HUES64 (cell line): ENCODE measurements around the gene NALCN.

ENCODE experiments used
- H3K27ac ChIP-seq: 2 replicates; pipeline ENCODE4 v1.7.0; 2013; ENCODE audit warnings: low read depth, low read length, inconsistent platforms
- H3K27me3 ChIP-seq: 2 replicates; pipeline ENCODE4 v1.6.1; 2013; ENCODE audit warnings: mild to moderate bottlenecking, low read length; ENCODE audit not compliant: insufficient read depth
- H3K36me3 ChIP-seq: 2 replicates; pipeline ENCODE4 v1.6.1; 2013; ENCODE audit warnings: mild to moderate bottlenecking, low read length; ENCODE audit not compliant: insufficient read depth
- H3K4me1 ChIP-seq: 2 replicates; pipeline ENCODE4 v1.6.1; 2013; ENCODE audit warnings: mild to moderate bottlenecking, low read length, moderate library complexity; ENCODE audit not compliant: insufficient read depth
- H3K4me3 ChIP-seq: 2 replicates; pipeline ENCODE4 v1.5.1; 2013; ENCODE audit warnings: mild to moderate bottlenecking, low read length, moderate library complexity
- H3K9ac ChIP-seq: 2 replicates; pipeline ENCODE4 v1.6.1; 2013; ENCODE audit warnings: mild to moderate bottlenecking, low read depth, low read length
- H3K9me3 ChIP-seq: 2 replicates; pipeline ENCODE4 v1.6.1; 2013; ENCODE audit warnings: low read depth, low read length; ENCODE audit not compliant: insufficient read depth
- WGBS: fragments of 150-250, 120-280 bp; methylation state at CpG from one replicate; pipeline ENCODE4 v1.1.7; 2013; ENCODE audit warnings: missing lambda C conversion rate; 5-methylcytosine and 5-hydroxymethylcytosine counted together

Gene NALCN

DNA sequence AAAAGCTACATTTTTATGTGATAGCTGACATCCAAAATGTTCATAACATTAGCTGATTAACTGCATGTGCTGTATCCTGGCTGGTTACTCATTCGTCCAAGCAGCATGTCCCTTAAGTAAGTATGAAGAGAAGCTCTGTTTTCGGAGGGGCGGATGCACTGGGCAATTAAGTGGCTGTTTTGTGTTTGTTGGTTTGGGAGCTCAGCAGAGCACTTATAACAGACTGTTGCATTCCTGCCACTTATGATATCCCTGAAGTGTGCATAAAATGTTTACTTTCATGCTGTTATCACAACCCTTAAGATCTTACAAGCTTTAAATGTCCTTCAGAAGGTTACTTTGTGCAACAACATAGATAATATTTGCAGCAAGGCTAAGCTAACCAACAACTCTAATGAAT is 264.1 kb downstream of the NALCN start:
- Histone ChIP-seq H3K36me3 (no peaks in the 10 kb centered on the region), H3K9ac (no peak overlapping the region), H3K9me3 (no peaks in the 10 kb centered on the region), H3K4me3 (no peak overlapping the region), H3K27ac (no peak overlapping the region), H3K4me1 (peaks cover 11% of the 10 kb centered on the region; the same call in 1 of the 2 replicates), H3K27me3 (no peaks in the 10 kb centered on the region)
- WGBS, result 85% methylated on average over 3 of the region's 3 CpGs

DNA sequence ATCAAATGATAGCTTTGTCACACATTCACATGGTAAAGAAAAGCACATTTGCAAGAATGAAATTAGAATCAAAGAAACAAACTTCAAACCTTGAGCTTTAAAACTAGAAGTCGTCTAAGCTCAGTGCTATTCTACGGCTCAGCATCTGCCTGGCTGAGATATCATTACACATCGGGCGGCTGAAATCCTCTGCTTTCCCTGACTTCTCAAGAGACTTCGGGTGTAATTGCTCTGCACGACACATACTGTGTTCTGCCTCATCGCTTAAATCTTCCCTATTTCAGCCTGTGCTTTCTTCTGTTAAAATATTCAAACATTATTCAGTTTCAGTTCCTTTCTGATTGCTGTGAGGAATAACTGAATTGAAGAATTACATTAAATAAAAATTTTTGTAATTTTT is 265.3 kb downstream of the NALCN start:
- no peaks in the 10 kb centered on the region for H3K36me3 ChIP-seq
- no peaks in the 10 kb centered on the region for H3K9me3 ChIP-seq
- WGBS, result 38% methylated on average over 7 of the region's 7 CpGs
- no peak overlapping the region for H3K9ac ChIP-seq
- peaks cover 8% of the 10 kb centered on the region; the same call in 1 of the 2 replicates for H3K4me1 ChIP-seq
- H3K27ac ChIP-seq, result no peak overlapping the region
- H3K27me3 ChIP-seq, result no peaks in the 10 kb centered on the region
- no peak overlapping the region for H3K4me3 ChIP-seq

DNA sequence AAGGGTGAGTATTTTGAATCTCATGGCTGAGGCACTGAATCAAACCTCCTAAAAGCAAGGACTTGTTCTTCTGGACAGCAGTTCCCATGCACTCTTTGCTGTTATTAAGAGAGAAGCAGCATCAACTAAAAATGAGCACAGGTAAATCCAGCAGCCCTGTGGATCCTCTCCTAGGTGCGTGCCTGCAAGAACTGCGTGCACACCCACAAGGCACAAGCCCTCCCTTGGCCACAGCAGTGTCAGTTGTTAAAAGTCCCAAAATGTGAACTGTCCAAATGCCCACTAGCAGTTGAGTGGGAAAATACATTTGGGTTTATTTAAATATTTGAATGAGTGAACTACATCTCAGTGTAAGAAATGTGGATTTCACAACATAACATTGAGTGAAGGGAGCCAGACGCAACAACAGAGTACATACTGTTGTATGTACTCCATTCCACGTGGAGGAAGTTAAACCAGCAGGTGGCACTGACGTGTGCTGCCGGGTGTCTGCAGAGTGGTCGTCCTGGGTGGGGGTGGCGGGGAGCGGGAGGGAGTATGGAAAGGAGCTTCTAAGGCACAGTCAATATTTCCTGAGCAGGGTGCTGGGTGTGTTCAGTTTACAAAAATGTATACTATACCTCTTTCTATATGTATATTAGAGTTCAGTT is 266.4 kb downstream of the NALCN start:
- H3K9me3 ChIP-seq, result no peaks in the 10 kb centered on the region
- H3K36me3 ChIP-seq, result no peaks in the 10 kb centered on the region
- WGBS, result 42% methylated on average over 9 of the region's 9 CpGs
- peaks cover 8% of the 10 kb centered on the region; the same call in 1 of the 2 replicates for H3K4me1 ChIP-seq
- H3K27me3 ChIP-seq, result no peaks in the 10 kb centered on the region
- H3K27ac ChIP-seq, result no peak overlapping the region
- H3K4me3 ChIP-seq, result no peak overlapping the region
- H3K9ac ChIP-seq, result no peak overlapping the region

DNA sequence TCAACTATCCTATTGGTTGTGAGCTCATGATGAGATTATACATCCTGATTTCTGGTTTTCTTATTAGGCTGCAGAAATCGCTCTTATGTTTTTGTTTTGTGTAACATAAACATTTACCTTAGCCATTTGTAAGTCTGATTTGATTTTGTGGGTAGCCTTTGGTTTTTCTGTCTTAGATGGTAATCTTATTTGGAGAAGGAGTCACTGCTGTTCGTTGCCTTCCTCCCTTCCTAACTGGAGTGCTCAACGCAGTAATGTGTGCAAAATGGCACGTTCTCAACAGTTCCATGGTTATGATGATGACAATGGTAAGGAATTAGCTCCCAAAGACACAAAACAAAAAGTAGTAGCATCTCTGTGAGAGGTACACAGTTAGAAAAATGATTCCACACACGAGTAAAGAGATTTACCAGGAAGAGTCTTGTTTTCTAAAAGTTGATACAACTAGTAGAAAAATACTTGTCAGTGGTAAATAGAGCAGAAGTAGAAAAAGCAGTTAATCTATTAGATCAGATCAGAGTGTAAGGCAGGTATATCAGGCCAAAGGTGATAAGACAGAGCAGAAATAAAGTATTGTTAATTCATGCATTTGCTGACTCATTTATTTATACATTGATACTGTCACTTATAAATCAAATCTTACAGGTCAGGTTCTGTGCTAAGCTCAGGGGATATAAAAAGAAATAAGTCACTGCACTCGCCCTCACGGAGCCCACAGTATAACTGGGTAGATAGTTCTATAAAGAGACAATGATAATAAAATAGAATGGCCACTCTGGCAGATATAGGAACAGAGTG is 270.0 kb downstream of the NALCN start:
- Histone ChIP-seq H3K27ac (no peak overlapping the region), H3K4me1 (peaks cover 8% of the 10 kb centered on the region; the same call in 1 of the 2 replicates), H3K9ac (no peak overlapping the region), H3K27me3 (no peaks in the 10 kb centered on the region), H3K9me3 (no peaks in the 10 kb centered on the region), H3K36me3 (no peaks in the 10 kb centered on the region), H3K4me3 (no peak overlapping the region)
- WGBS, result 89% methylated on average over 5 of the region's 7 CpGs

DNA sequence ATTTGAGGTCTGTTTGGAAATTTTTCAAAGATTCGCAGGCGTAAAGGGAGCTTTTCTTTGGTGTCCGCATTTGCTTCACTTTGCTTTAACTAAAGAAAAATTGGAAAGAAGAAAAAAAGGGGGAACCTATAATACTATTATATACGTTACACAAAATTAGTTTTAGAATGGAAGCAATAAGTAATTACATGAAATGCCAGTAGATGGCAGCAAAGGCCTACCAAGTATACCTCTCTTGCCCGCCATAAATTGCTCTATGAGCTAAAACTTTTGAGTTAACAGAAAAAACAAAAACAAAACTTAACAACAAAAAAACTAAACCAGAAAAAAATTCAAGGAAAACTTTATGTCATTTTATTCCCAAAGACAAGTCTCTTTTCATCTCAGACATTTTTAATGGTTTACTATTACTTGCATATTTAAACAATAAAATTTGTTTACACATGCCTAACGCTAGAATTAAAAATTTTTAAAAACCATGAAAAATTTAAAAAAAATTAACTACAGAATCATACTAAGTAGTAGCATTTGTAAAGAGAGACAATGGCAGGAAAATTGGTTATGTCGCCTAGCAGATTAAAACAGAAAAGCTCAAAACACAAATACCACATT is 271.4 kb downstream of the NALCN start:
- H3K27me3 ChIP-seq, result no peaks in the 10 kb centered on the region
- no peaks in the 10 kb centered on the region for H3K36me3 ChIP-seq
- no peaks in the 10 kb centered on the region for H3K9me3 ChIP-seq
- 35% methylated on average over 5 of the region's 7 CpGs for WGBS
- no peak overlapping the region for H3K9ac ChIP-seq
- no peak overlapping the region for H3K27ac ChIP-seq
- no peaks in the 10 kb centered on the region; the same call in 1 of the 2 replicates for H3K4me1 ChIP-seq
- H3K4me3 ChIP-seq, result no peak overlapping the region

DNA sequence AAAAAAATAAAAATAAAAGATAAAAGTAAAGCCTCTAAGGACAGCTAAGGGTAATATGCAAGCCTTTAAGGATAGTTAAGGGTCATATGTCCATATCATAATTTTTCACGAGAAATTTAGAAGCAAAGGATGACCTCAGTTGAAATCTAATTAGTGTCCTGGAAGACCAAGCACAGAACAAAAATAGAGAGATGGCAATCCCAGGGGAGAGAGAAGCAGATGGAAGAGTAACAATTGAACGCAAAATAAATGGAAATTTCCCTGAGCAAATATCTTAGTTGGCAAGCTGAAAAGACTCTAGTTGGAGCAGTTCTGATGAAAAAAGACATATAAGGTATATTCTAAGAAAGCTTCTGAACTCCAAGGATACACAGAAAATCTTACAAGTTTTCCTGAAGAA is 275.4 kb downstream of the NALCN start:
- peaks cover 11% of the 10 kb centered on the region for H3K4me1 ChIP-seq
- no peak overlapping the region for H3K9ac ChIP-seq
- H3K9me3 ChIP-seq, result no peaks in the 10 kb centered on the region
- no peaks in the 10 kb centered on the region for H3K36me3 ChIP-seq
- WGBS, result 98% methylated on average over 2 of the region's 2 CpGs
- no peak overlapping the region for H3K4me3 ChIP-seq
- H3K27ac ChIP-seq, result no peak overlapping the region
- no peaks in the 10 kb centered on the region for H3K27me3 ChIP-seq

DNA sequence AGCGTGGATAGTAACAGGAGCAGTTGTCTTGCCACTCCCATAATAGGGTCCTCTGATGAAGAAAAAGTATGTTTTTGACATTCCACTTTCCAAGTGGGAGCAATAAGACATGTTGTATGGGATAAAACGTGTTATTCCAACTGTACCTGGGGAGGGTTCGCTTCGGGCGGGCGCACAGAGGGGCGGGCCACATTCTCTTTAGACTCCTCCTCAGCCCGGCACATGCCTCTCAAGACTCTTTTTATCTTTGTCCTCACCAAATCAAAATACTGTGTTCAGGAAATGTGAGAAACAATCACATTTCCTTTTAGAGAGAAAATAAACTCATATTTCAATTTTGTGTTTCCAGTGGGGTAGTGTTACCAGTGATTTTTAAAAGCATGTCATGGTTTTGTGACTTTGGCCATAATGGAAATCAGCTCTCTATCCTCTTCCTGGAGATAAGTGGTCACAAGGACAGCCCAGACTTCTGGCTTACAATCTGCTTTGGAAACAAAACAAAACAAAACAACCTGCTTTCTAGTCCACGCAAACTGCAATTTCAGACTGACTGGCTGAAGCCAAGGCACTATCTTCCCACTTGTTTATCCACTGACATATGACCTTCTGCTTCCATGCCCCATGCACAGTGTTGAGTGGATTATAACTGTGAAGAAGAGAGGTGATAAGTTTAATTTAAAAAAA is 276.1 kb downstream of the NALCN start:
- Histone ChIP-seq H3K4me3 (no peak overlapping the region), H3K9ac (no peak overlapping the region), H3K27me3 (no peaks in the 10 kb centered on the region), H3K9me3 (no peaks in the 10 kb centered on the region), H3K27ac (no peak overlapping the region), H3K4me1 (peaks cover 11% of the 10 kb centered on the region), H3K36me3 (no peaks in the 10 kb centered on the region)
- 93% methylated on average over 9 of the region's 9 CpGs for whole genome bisulfite sequencing

DNA sequence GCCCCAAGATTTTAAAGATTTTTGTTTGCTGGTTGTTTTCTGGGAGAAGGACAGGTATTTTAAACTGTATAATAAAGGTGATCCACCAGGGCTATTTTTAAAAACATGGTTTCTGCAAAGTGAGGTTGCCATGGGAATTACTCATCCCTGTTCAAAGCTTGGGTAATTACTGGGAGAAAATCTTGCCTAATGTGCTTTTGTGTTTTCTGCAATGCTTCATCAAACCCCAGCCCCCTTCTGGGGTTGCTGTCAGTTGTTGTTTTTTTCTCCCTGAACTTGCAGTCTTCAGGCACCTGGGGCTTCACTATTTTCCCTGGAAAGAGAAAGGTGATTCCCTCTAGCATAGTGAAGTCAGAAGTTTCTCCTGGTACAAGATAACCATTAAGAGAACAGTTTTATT is 277.2 kb downstream of the NALCN start:
- no peak overlapping the region for H3K27ac ChIP-seq
- H3K9me3 ChIP-seq, result no peaks in the 10 kb centered on the region
- no peaks in the 10 kb centered on the region for H3K36me3 ChIP-seq
- H3K4me1 ChIP-seq, result peaks cover 11% of the 10 kb centered on the region
- no peak overlapping the region for H3K9ac ChIP-seq
- H3K4me3 ChIP-seq, result no peak overlapping the region
- H3K27me3 ChIP-seq, result no peaks in the 10 kb centered on the region

DNA sequence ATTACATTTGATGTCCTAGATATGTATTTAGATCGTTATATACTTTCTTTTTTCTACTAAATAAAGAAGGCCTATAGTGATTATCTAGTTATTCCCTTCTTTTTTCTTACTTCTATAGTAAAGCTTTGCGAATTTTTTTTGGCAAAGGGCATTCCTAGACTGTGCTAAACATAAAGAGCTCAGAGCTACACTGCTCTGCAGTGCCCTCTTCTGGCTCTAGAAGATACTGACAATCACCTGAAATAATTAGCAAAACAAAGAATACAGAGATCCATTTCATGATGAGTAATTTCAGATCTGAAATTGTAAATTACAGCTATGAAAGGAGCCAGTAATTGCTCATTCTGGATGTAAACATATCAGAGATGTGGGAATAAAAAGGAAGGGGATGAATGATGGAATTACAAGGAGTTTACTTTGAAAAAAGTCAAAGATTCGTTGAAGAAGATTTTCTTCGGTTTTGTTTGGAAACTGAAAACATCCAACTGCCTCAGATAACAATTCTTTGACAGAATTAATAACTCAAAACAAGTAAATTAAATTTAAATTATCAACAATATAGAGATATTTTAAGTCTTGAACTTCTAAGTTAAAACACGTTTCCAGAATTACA is 288.5 kb downstream of the NALCN start:
- Histone ChIP-seq H3K27me3 (no peaks in the 10 kb centered on the region), H3K36me3 (no peaks in the 10 kb centered on the region), H3K4me1 (peaks cover 3% of the 10 kb centered on the region; the same call in 1 of the 2 replicates), H3K4me3 (no peak overlapping the region), H3K9me3 (no peaks in the 10 kb centered on the region), H3K9ac (no peak overlapping the region), H3K27ac (no peak overlapping the region)
- WGBS, result 79% methylated on average over 1 of the region's 5 CpGs

DNA sequence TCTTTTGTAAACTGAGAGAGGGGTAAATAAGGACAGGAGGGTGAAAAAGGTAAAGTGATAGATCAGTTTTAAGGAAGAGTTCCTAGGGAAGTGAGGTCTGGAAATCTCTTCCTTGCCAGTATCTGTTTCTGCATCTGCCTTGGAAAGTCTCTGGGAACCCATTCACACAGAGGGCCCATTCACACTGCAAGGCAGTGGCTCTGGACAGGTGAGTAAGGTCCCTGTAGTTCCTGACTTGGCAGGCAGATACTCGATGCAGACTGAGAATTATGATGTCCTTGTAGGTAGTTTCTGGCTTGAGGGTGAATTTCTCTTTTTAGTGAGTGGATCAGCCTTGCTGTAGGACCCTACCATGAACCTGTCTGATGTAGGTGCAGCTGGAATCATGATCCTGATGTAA is 293.3 kb downstream of the NALCN start:
- no peaks in the 10 kb centered on the region for H3K27me3 ChIP-seq
- H3K4me3 ChIP-seq, result no peak overlapping the region
- H3K9me3 ChIP-seq, result no peaks in the 10 kb centered on the region
- no peak overlapping the region; the same call in 1 of the 2 replicates for H3K27ac ChIP-seq
- H3K4me1 ChIP-seq, result peaks cover 43% of the 10 kb centered on the region
- H3K9ac ChIP-seq, result no peak overlapping the region
- no peaks in the 10 kb centered on the region for H3K36me3 ChIP-seq
- WGBS, result 94% methylated on average over 1 of the region's 1 CpG
